H1 (cell line): ENCODE data around the gene ZDHHC16. TPM values are rescaled to one million over a fixed set of nuclear protein-coding genes. Genes with fewer than 3 reads are reported as not detected.

Source experiments
- BCL11A ChIP-seq, 2 experiments: IDR thresholded peaks; one replicate each; pipeline ENCODE4 v1.6.1; 2011; ENCODE audit warnings: low read depth in 2 of 2, low read length in 2 of 2, mild to moderate bottlenecking in 2 of 2
- BRCA1 ChIP-seq: IDR thresholded peaks from 2 replicates; pipeline ENCODE4 v1.6.1; 2012; ENCODE audit warnings: low read depth, low read length, improper control_type of control experiment
- CBX8 ChIP-seq: fragments of 300-800, 300-1000 bp; sonication (generic); IDR thresholded peaks from 2 replicates; pipeline ENCODE4 v1.7.1; 2016; ENCODE audit warnings: low read depth, low read length, borderline replicate concordance
- CEBPB ChIP-seq: IDR thresholded peaks from 2 replicates; pipeline ENCODE4 v1.6.1; 2012; ENCODE audit warnings: low read depth, low read length
- CTBP2 ChIP-seq: IDR thresholded peaks from 2 replicates; pipeline ENCODE4 v1.7.0; 2011; ENCODE audit warnings: borderline replicate concordance, mild to moderate bottlenecking, moderate library complexity, mixed read lengths, low read length; ENCODE audit not compliant: insufficient read depth, insufficient read length
- EGR1 ChIP-seq: IDR thresholded peaks from 2 replicates; pipeline ENCODE4 v1.6.1; 2011; ENCODE audit warnings: low read depth, low read length, borderline replicate concordance
- EP300 ChIP-seq, 2 experiments: IDR thresholded peaks; 1 replicate in 1 of 2; 2 replicates in 1 of 2; pipeline ENCODE4 v1.6.1; 2011 to 2012; ENCODE audit warnings: low read depth in 2 of 2, low read length in 2 of 2, mild to moderate bottlenecking in 2 of 2, borderline replicate concordance in 1 of 2, inconsistent platforms in 1 of 2, moderate library complexity in 1 of 2
- HDAC2 ChIP-seq, 2 experiments: fragments of 300-600 bp in 1 of 2; sonication (generic) in 1 of 2; IDR thresholded peaks; 2 replicates each; pipeline ENCODE4 v1.6.1; 2011 to 2012; ENCODE audit warnings: low read depth in 2 of 2, low read length in 2 of 2, mild to moderate bottlenecking in 2 of 2, moderate library complexity in 2 of 2, borderline replicate concordance in 1 of 2, inconsistent platforms in 1 of 2
- POLR2A ChIP-seq, 2 experiments: IDR thresholded peaks; 1 replicate in 1 of 2; 2 replicates in 1 of 2; pipeline ENCODE4 v1.6.1; 2011; ENCODE audit warnings: low read depth in 2 of 2, low read length in 2 of 2, mild to moderate bottlenecking in 2 of 2; ENCODE audit errors: control extremely low read depth in 1 of 2
- RXRA ChIP-seq: IDR thresholded peaks from 2 replicates; pipeline ENCODE4 v1.6.1; 2011; ENCODE audit warnings: low read depth, mild to moderate bottlenecking, low read length, moderate library complexity; ENCODE audit not compliant: insufficient read depth
- SAP30 ChIP-seq: fragments of 300-600 bp; sonication (generic); IDR thresholded peaks from 2 replicates; pipeline ENCODE4 v1.7.1; 2012; ENCODE audit warnings: low read length, moderate library complexity, mild to moderate bottlenecking, inconsistent platforms; ENCODE audit not compliant: insufficient read depth, insufficient replicate concordance
- SP1 ChIP-seq: IDR thresholded peaks from 2 replicates; pipeline ENCODE4 v1.6.1; 2011; ENCODE audit warnings: low read depth, low read length
- TAF7 ChIP-seq: optimal IDR thresholded peaks from 2 replicates; pipeline ENCODE3; 2011; ENCODE audit warnings: low read depth, mild to moderate bottlenecking, inconsistent platforms, low read length, moderate library complexity, borderline replicate concordance
- ZNF274 ChIP-seq: IDR thresholded peaks from 2 replicates; pipeline ENCODE4 v1.7.0; 2012; ENCODE audit warnings: low read length, borderline replicate concordance; ENCODE audit errors: extremely low read depth
- polyA plus RNA-seq, 7 experiments: library from polyadenylated mRNA; depleted of rRNA in 3 of 7; stranded (reverse) in 5 of 7; unstranded in 2 of 7; fragments of >200 nt in 5 of 7; fragments of 200-250 nt in 2 of 7; gene quantifications; 1 replicate in 5 of 7; 2 replicates in 1 of 7; 4 replicates in 1 of 7; pipeline versions ENCODE4 v1.2.1 to v1.2.3, GENCODE V29; 2011 to 2013; ENCODE audit warnings: missing spikeins in 2 of 7, mixed read lengths in 2 of 7
- total RNA-seq: library from RNA; stranded (reverse); fragmentation: NEBNext Ultra II Directional; extraction: Animal tissue kit (Norgen Biotek cat#: 25700); gene quantifications from 2 replicates; pipeline ENCODE4 v1.2.1, GENCODE V29; 2021
- TF ChIP-seq, protein P1 (sequence below), 3 experiments: IDR thresholded peaks; 1 replicate in 2 of 3; 2 replicates in 1 of 3; pipeline versions ENCODE4 v1.5.1 to v1.6.1; 2011; ENCODE audit warnings: low read length in 3 of 3, mild to moderate bottlenecking in 3 of 3, inconsistent platforms in 2 of 3, low read depth in 1 of 3, moderate library complexity in 1 of 3; ENCODE audit not compliant: insufficient read depth in 1 of 3; ENCODE audit errors: control extremely low read depth in 1 of 3
- TF ChIP-seq, protein P2 (sequence below): IDR thresholded peaks from 2 replicates; pipeline ENCODE4 v1.6.1; 2012; ENCODE audit warnings: inconsistent platforms

ZDHHC16 gene
- total and polyA plus RNA-seq, 2 of the 8 experiments (the other 6 are each of a cell fraction or from before 2014, with no cell fraction given): 45.9 to 108 TPM

- TF ChIP-seq ZNF274 (no peak), CTBP2 (no peak), SAP30 (no peak), HDAC2 (IDR thresholded peaks at IDR 0.05; ENCODE audit: borderline replicate concordance in 1 of 2, low read depth in 2 of 2, low read length in 2 of 2) (peak in 1 of 2 experiments; percentile 26; a peak in 1 of 4 replicates), EGR1 (0 out of 2 replicates have a peak, but pooled peaks have one; percentile 8), BCL11A (IDR thresholded peaks at IDR 0.05; ENCODE audit: low read depth in 2 of 2, low read length in 2 of 2) (no peak), RXRA (no peak), TAF7 (peak; percentile 64), CEBPB (no peak), CBX8 (no peak), EP300 (IDR thresholded peaks at IDR 0.05; ENCODE audit: borderline replicate concordance in 1 of 2, low read depth in 2 of 2, low read length in 2 of 2) (no peak), SP1 (peak; percentile 55), POLR2A (IDR thresholded peaks at IDR 0.05; ENCODE audit: control extremely low read depth in 1 of 2, low read depth in 2 of 2, low read length in 2 of 2) (peak; percentile 55 to 79), BRCA1 (no peak)
- TF ChIP-seq, protein P1, sequence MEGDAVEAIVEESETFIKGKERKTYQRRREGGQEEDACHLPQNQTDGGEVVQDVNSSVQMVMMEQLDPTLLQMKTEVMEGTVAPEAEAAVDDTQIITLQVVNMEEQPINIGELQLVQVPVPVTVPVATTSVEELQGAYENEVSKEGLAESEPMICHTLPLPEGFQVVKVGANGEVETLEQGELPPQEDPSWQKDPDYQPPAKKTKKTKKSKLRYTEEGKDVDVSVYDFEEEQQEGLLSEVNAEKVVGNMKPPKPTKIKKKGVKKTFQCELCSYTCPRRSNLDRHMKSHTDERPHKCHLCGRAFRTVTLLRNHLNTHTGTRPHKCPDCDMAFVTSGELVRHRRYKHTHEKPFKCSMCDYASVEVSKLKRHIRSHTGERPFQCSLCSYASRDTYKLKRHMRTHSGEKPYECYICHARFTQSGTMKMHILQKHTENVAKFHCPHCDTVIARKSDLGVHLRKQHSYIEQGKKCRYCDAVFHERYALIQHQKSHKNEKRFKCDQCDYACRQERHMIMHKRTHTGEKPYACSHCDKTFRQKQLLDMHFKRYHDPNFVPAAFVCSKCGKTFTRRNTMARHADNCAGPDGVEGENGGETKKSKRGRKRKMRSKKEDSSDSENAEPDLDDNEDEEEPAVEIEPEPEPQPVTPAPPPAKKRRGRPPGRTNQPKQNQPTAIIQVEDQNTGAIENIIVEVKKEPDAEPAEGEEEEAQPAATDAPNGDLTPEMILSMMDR (IDR thresholded peaks at IDR 0.05; ENCODE audit: control extremely low read depth in 1 of 3, insufficient read depth in 1 of 3, low read depth in 1 of 3, low read length in 3 of 3): no peak
- TF ChIP-seq, protein P2, sequence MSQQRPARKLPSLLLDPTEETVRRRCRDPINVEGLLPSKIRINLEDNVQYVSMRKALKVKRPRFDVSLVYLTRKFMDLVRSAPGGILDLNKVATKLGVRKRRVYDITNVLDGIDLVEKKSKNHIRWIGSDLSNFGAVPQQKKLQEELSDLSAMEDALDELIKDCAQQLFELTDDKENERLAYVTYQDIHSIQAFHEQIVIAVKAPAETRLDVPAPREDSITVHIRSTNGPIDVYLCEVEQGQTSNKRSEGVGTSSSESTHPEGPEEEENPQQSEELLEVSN: peak; percentile 68; the same call in 1 of the 2 replicates
These were observed 52.3 kb downstream of the ZDHHC16 start, which contains the start of gene MMS19 (continued) for GRCh38 chr10:97498076-97498840.
